ENCODE results near the gene CXorf65.

Gene CXorf65

GRCh38 chrX:71106427-71106826 lies at the start of gene CXorf65:
Gene CXorf65, minus strand, starts transcription at chrX:71106740. Its CDS starts 184 bp downstream, at chrX:71106556.
- DNase-seq (ENCODE audit: low read depth in 2 of 2), result no peak

DNA sequence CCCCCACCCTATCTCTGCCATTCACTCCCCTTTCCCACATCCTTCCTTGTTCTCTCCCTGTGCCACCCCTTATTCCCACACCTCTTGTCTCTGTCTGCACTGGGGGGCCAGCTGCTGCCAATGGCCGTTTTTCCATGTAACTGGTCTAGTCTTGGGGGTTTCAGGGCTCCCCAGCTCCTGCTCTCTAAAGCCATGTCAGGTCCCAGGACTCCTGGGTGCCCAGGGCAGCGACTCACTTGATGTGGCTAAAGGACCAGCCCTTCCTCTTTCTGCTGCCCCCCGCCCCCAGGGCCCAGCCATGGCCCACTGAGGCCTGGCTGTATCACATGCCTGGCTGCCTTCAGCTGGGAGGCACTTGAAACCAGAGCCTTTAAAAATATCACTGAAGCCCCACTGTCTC lies 48.1 kb upstream of the CXorf65 start:
- DNase-seq (ENCODE audit: low read depth in 2 of 2), result no peak

DNA sequence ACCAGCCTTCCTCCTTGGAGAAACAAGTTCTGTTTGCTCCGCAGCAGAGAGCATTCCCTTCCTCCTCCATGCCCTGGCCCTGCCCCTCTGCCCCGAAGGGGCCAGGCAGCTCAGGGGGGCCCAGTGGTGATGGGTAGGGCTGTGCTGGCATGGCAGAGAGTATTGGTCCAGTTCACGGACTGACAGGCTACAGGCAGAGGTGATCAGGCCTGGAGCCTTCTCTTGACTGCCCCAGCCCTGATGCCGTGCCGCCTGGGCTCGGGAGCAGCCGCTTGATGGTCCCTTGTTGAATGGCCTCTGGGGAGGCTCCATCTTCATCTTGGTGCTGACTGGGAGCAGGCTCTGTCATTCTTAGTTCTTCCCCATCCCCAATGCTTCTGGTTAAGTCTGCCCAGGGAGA lies 47.7 kb upstream of the CXorf65 start:
- DNase-seq (ENCODE audit: low read depth in 2 of 2), result no peak

GRCh38 chrX:71151366-71151765 lies 44.8 kb upstream of the CXorf65 start:
- no peak for DNase-seq (ENCODE audit: low read depth in 2 of 2)

DNA sequence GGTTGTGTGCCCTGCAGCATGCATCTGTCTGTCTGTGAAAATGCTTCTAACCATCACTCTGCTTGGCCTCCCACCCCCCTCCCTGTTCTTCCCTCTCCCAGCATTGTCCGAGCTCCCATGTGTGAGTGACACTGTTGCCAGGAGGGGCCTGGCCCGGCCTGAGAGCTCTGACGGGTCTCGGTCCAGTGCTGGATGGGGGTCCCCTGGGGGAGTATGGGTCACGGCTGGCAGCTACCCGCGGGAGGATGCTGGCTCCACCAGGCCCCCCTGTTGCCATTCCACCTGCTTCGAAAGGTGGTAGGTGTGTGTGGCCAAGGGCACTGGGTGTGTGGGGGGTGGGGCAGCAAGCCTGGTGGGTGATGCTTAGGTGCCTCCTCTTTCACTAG lies 41.7 kb upstream of the CXorf65 start:
- DNase-seq (ENCODE audit: low read depth in 2 of 2), result no peak

DNA sequence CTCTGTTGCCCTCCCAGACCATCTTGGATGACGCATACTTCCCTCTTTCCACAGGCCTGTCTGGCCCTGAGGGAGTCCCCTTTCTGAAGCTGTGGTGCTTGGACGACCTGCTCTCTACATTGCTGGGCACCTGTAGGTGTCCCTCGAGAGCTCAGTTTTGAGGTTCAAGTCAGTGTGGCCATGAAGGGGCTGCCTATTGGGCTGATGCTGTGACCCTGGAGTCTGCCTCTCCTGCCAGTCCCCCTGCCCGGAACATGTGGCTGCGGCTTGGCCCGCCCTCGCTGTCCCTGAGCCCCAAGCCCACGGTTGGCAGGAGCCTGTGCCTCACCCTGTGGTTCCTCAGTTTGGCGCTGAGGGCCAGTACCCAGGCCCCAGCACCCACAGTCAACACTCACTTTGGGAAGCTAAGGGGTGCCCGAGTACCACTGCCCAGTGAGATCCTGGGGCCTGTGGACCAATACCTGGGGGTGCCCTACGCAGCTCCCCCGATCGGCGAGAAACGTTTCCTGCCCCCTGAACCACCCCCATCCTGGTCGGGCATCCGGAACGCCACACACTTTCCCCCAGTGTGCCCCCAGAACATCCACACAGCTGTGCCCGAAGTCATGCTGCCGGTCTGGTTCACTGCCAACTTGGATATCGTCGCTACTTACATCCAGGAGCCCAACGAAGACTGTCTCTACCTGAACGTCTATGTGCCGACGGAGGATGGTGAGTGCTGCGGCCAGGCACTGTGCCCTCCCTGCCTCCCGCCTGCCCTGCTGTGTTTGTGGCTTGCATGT lies 41.1 kb upstream of the CXorf65 start:
- DNase-seq (ENCODE audit: low read depth in 2 of 2), result no peak

- no peak for DNase-seq (ENCODE audit: low read depth in 2 of 2)
These were observed 38.1 kb upstream of the CXorf65 start, which contains the start of gene NLGN3 for GRCh38 chrX:71144651-71145050. Gene NLGN3, plus strand, starts transcription at chrX:71144841. Its CDS starts 2,909 bp downstream, at chrX:71147750.

DNA sequence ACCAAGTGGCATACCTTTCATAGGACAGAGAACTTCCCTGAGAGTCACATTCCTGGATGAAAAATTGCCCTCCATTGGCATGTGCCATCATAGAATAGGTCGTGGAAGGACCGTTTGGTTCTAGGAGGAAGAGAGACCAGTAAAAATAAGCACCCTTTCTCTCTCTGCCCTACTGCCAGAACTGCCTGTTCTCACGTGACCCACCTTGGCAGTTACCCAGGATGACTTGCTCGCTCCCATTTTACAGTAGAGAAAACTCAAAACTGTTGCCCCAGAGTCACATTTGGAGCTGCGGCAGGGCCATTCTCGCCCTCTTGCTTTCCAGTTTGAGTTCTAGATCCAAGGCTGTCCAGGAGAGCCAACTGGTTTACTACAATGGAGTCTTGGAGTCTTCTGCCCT lies 37.0 kb upstream of the CXorf65 start:
- DNase-seq (ENCODE audit: low read depth in 2 of 2), result no peak

DNA sequence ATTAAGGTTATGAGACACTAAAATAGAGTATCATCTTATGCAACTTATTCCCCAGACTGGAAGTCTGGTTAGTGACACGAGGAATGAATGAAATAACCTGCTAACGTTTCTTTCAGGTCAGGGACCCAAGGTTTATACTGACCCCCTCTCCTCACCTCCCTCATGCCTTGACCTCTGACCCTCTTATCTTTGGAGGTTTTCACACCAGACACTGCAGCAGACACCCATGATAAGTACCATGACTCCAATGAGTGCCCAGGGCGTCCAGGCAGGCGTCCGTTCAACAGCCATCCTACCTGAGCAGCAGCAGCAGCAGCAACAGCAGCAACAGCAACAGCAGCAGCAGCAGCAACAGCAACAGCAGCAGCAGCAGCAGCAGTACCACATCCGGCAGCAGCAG lies 33.9 kb upstream of the CXorf65 start:
- no peak for DNase-seq (ENCODE audit: low read depth in 2 of 2)

- no peak for DNase-seq (ENCODE audit: low read depth in 2 of 2)
These were observed 25.0 kb upstream of the CXorf65 start for GRCh38 chrX:71131510-71131909.

DNA sequence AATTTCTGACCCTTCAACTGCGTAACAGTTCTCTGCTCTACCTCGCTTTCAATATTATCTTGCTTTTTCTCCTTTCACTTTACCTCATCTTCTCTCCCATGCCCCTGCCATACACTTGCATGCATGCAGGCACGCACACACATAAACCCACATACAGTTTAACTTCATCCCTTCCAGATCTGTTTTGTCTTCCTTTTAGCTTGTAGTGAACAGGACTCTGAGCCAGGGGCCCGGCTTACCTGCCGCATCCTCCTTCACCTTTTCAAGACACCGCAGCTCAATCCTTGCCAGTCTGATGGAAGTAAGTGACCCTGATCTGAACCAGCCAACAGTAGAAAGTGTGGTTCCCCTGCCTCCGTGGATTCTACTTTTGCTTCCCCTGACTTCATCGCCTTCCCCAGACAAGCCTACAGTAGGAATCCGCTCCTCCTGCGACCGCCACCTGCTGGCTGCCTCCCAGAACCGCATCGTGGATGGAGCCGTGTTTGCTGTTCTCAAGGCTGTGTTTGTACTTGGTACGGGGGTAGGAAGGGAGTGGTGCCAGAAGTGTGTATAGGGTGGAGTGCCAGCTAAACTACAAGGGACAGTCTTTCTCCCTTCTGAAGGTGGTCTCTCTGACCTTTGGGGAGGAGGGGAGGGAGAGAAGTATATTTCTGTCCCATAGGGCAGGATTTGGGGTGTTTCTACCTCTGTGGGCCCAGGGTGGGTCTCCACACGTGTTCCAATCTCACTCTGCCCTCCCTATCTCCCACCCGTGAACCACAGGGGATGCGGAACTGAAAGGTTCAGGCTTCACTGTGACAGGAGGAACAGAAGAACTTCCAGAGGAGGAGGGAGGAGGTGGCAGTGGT lies 22.6 kb upstream of the CXorf65 start:
- peak; percentile 37 to 67 for DNase-seq (ENCODE audit: low read depth in 2 of 2)

DNA sequence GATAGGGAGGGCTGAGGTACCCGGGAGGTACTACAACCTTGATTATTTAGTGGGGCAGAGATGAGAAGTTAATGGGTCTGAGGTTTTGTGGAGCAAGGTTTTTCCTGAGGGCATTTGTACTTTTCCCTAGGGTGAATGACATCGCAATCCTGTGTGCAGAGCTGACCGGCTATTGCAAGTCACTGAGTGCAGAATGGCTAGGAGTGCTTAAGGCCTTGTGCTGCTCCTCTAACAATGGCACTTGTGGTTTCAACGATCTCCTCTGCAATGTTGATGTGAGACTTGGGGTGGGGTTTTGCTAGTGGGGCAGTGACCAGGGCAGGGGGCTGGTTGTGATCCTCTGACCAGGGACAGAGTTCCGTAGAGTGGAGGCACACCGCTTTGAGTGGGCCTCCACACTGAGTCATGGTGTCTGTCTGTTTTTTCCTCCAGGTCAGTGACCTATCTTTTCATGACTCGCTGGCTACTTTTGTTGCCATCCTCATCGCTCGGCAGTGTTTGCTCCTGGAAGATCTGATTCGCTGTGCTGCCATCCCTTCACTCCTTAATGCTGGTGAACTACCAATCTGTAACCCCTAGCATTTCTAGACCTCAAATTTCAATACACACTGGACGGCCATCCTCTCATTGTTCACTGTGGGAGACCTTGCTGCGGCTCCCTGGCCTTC lies 21.8 kb upstream of the CXorf65 start:
- DNase-seq (ENCODE audit: low read depth in 2 of 2), result no peak

DNA sequence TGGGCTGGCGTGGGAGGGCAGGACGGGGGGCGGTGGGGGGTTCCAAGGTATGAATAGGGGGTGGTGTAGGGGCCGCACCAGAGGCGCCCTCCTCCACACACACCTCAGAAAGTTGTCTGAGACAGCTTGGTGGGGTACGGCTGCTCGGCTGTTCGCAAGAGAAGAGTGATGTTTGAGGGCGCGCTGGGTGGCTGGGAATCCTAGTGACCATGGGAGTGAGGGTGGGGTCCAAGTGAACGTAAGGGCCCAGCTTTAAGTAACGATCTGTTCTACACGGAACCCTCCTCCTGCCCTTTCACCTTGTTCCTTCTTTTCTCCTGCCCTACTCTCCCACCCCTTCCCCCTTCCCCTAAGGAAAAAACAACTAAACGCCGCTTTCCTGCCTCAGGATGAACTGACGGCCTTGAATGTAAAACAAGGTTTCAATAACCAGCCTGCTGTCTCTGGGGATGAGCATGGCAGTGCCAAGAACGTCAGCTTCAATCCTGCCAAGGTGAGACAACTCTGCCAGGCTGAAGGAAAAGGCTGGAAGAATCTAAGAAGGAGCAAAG lies 12.5 kb upstream of the CXorf65 start:
- no peak for DNase-seq (ENCODE audit: low read depth in 2 of 2)

GRCh38 chrX:71118032-71118984 lies 11.8 kb upstream of the CXorf65 start, which contains the start of gene MED12:
Gene MED12, plus strand, starts transcription at chrX:71118596. Its CDS starts 159 bp downstream, at chrX:71118755.
- peak; percentile 66 to 79 for DNase-seq (ENCODE audit: low read depth in 2 of 2)

DNA sequence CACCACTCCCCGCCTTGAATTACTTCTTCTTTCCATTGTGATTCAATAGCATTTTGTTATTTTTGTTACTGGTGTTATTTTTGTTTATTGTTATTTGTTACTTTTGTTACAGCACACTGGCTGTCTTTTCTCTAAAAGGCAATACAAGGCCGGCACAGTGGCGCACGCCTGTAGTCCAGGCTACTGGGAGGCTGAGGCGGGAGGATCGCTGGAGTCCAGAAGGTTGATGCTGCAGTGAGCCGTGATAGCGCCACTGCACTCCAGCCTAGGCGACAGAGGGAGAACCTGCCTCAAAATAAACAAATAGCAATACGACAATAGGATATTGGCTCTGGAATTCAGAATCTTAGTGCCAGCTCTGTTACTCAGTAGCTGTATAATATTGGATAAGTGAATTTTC lies 10.8 kb upstream of the CXorf65 start:
- DNase-seq (ENCODE audit: low read depth in 2 of 2), result no peak

- no peak for DNase-seq (ENCODE audit: low read depth in 2 of 2)
These were observed 5.4 kb upstream of the CXorf65 start for GRCh38 chrX:71111921-71112431.

GRCh38 chrX:71111141-71111843 lies 4.8 kb upstream of the CXorf65 start, which contains the start of gene IL2RG:
Gene IL2RG, minus strand, starts transcription at chrX:71111577. Its CDS starts 38 bp downstream, at chrX:71111539.
- DNase-seq (ENCODE audit: low read depth in 2 of 2), result peak; percentile 53 to 60

- no peak for DNase-seq (ENCODE audit: low read depth in 2 of 2)
These were observed 2.5 kb upstream of the CXorf65 start for GRCh38 chrX:71109051-71109450.

- DNase-seq (ENCODE audit: low read depth in 2 of 2), result no peak
These were observed 1.3 kb upstream of the CXorf65 start for GRCh38 chrX:71107762-71108360.
